Measurements from ENCODE around the gene EIF5AL1.
"Not testable (repeated sequence)": the region's sequence is repeated elsewhere in the genome, so short reads cannot be mapped to it uniquely, and the experiment has no call there.

EIF5AL1 gene

DNA sequence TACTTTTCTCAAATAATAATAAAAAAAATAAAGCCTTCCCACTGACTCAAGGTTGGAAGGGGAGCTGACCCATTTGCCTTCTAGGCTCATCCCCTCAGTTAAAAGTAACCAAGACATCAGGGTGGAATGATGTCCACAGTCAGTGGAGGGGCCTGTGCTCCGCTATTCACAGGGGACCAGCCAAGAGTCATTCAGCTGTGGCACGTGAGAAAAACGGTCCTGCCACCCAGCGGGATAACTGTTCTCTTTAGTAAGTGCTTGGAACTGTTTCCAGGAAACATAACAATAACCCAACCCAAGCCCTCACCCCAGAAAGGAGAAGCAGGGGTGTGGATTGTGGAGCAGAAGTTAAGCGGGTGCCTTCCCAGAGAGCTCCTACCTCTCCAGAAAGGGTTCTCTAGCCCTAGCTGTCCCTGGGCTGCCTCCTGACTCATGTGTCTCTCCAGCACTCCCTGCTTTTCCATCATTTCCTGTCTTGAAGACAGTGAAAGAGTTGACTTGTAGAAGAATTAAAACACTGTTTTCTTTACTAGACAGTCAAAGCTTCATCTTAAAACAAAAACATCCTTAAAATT is 2.3 kb upstream of the EIF5AL1 start:
- not testable (repeated sequence) for DNase-seq

GRCh38 chr10:79516532-79517205 is 4.3 kb downstream of the EIF5AL1 start:
- peak; percentile 35 for DNase-seq

GRCh38 chr10:79517567-79517966 is 5.2 kb downstream of the EIF5AL1 start:
- DNase-seq: not testable (repeated sequence)

- not testable (repeated sequence) for DNase-seq
Observed at GRCh38 chr10:79521751-79522150, 9.4 kb downstream of the EIF5AL1 start.

GRCh38 chr10:79522464-79522863 is 10.1 kb downstream of the EIF5AL1 start:
- DNase-seq: not testable (repeated sequence)

DNA sequence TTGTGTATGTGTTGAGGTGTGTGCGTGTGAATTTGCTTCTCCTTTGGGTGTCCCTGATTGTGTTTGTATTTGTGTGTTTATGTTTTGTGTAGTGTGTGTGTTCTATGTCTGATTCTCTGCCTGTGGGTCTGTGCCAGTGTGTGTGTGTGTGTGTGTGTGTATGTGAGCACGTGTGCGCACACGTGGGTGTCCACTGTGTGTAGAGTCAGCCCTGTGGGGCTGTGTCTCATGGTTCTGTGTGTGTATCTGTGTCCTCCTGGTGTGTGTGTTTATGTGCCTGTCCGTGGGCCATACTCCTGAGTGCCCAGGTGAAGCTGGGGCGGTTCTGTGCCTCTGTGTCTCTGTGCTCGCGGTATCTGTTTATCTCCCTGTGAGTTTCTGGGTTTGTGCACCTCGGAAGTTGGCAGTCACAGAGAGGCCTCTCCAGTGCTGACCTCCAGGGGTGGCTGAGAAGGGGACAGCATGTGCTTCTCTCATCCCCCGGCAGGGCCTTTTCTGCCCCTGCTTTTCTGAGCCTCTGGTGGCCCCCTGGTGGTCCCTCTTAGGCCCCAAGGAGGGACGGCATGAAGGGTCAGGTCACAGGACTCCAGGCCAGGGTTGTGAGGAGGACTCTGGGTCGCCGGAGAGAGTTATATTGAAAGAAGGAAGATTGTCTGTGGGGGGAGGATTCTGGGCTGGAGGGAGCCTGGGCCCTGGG is 11.0 kb downstream of the EIF5AL1 start:
- not testable (repeated sequence) for DNase-seq

GRCh38 chr10:79525049-79525710 is 12.8 kb downstream of the EIF5AL1 start:
- not testable (repeated sequence) for DNase-seq

GRCh38 chr10:79528261-79528660 is 15.9 kb downstream of the EIF5AL1 start:
- DNase-seq: not testable (repeated sequence)

DNA sequence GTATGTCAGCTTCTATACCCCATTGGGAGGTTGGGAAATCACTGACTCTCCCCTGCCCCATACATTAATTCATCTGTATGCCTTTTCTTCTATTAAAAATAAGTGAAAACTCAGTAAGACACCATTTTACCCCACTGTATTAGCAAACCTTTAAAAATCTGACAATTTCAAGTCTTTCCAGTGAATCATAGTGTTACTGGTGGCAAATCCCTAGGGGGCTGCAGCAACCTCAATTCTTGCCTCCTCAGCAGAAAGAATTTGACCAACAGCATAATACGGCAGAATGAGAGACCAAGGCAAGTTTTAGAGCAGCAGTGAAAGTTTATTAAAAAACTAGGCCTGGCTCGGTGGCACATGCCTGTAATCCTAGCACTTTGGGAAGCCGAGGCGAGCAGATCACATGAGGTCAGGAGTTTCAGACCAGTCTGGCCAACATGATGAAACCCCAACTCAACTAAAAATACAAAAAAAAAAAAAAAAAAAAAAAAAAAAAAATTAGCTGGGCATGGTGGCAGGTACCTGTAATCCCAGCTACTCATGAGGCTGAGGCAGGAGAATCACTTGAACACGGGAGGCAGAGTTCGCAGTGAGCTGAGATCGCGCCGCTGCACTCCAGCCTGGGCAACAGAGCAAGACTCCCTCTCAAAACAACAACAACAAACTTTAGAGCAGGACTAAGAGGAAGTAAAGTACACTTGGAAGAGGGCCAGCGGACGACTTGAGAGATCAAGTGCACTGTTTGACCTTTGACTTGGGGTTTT is 21.0 kb downstream of the EIF5AL1 start:
- peak; percentile 72 for DNase-seq

GRCh38 chr10:79533903-79534175 is 21.5 kb downstream of the EIF5AL1 start:
- DNase-seq: not testable (repeated sequence)

DNA sequence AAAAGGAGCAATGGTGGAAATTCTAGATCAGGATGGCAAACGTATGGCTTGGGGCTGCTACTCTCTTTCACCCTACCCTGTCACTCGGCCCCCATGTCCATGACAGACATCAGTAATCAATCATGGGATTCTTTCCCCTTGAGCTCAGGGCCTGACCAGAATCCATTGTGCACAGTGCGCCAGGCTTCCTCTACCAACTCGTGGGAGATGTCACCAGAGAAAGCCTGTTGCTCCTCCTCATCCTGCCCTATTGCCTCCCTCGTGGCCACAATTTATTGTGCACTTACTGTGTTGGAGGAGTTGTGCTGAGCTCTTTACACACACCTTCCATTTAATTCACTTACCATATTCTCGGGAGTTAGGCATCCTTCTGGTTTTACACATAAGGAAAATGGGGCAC is 26.0 kb downstream of the EIF5AL1 start:
- DNase-seq: not testable (repeated sequence)

DNA sequence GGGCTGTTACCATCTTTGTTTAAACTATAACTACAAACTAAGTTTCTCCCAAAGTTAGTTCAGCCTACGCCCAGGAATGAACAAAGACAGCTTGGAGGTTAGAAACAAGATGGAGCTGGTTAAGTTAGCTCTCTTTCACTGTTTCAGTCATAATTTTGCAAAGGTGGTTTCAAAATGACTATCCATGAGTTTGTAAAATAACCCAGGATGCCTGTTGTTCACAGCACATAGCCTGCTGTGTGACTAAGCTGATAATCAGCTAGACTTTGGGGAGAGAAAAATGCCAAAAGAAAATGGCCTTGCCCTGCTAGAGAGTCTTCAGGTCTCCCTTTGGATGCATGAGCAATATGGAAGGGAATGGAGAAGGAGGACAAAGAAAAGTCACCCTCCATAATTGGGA is 28.6 kb downstream of the EIF5AL1 start:
- peak; percentile 20 for DNase-seq

GRCh38 chr10:79542626-79543025 is 30.3 kb downstream of the EIF5AL1 start:
- DNase-seq: no peak

DNA sequence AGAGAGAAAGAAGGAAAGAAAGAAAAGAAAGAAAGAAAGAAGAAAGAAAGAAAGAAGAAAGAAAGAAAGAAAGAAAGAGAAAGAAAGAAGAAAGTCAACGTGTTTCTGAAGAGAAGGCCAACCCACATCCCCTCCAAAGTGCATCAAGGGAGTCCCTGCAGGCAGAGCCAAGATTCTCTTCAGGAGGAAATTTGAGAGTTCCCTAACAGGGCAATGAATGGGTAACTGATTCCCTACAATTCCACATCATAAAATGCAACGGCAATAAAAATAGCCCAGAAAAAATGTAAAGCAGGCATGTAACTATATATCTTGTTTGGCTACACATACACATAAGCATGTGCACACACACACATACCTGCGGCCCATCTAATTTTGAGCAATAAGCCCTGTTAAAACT is 32.1 kb downstream of the EIF5AL1 start:
- not testable (repeated sequence) for DNase-seq

DNA sequence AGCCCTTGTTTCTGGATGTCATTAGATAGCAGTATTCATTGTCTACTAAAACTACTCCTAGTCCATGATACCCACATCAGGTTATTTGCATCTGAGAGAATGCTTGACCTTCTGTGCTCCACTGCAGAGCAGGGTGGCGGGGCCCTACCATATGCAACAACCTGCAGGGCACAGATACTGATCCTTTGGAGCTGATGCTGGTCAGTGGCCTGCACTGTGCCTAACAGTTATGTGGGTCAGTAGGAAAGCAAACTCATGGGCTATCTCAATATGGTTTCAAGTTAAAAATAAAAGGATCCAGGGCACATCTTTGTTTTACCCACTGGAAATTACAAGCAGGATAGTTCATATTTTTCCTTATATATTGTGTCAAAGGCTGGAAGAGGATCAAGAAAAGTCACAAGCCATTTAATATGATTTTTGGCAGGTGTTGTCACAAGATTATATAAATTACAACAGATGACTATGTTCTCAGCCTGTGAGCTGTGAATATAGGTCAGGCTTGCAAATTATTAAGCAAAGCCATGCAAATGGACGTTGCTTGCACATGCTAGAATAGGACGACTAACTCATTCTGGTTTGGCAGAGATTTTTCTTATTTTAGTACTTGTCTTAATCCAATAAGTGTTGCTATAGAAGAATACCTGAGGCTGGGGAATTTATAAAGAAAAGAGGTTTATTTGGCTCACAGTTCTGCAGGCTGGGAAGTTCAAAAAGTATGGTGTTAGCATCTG is 32.8 kb downstream of the EIF5AL1 start:
- DNase-seq: not testable (repeated sequence)

GRCh38 chr10:79547128-79547527 is 34.8 kb downstream of the EIF5AL1 start:
- DNase-seq: not testable (repeated sequence)

- DNase-seq: no peak
Observed at GRCh38 chr10:79547973-79548372, 35.6 kb downstream of the EIF5AL1 start.

DNA sequence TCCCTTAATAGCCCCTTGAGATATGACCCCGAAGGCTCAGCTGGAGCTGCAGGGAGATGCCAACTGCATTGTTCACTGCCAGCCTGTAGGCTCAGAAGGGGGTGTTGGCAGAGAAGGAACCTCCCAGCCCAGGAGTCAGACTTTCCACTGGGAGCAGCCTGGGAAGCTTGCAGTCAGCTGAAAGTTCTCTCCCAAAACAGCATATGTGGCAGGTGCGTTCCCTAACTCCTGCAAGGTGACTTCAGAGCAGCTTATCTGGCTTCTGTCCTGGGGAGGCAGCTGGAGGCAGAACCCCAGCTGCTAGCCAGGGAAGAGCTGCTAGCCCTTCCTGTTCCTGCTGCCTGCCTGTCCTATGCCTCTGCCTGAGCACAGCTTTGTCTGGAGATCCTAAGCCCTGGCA is 39.8 kb downstream of the EIF5AL1 start:
- DNase-seq: no peak

GRCh38 chr10:79555354-79556309 is 43.3 kb downstream of the EIF5AL1 start:
- no peak for DNase-seq

GRCh38 chr10:79556961-79557360 is 44.6 kb downstream of the EIF5AL1 start:
- not testable (repeated sequence) for DNase-seq

- DNase-seq: no peak
Observed at GRCh38 chr10:79559726-79560125, 47.4 kb downstream of the EIF5AL1 start.
